HG03159 (cell line): ENCODE results near the gene ANKFN1.

Experiments
- ATAC-seq: cut with Tn5 transposase; IDR thresholded peaks from one replicate; pipeline ENCODE4 v1.9.1; 2021; ENCODE audit warnings: mild to moderate bottlenecking, moderate library complexity; ENCODE audit not compliant: unreplicated experiment

The ANKFN1 gene

DNA sequence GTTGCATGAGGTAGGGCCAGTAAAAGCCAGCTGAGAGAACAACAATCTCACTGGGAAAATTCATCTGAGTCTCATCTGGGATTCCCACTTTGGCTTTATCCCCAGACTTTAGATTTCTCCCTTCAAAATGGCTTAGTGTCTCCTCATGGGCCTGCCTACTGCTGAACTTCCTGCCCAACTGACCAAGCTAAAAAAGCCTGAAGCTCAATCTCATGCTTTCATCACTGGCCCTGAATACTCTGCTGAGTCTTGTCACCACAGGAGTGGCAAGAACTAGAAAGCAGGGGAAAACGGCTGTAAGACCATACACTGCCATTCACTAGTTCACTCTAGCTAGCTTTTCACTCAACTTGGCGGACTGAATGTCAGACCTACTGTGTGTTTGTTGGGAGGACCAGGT is 343.9 kb downstream of the ANKFN1 start:
- ATAC-seq: no peak

GRCh38 chr17:56499799-56500388 is 346.6 kb downstream of the ANKFN1 start:
- ATAC-seq: no peak

GRCh38 chr17:56502120-56502654 is 348.9 kb downstream of the ANKFN1 start:
- ATAC-seq: no peak

- no peak for ATAC-seq
Measured at GRCh38 chr17:56505154-56505756, 352.0 kb downstream of the ANKFN1 start.

DNA sequence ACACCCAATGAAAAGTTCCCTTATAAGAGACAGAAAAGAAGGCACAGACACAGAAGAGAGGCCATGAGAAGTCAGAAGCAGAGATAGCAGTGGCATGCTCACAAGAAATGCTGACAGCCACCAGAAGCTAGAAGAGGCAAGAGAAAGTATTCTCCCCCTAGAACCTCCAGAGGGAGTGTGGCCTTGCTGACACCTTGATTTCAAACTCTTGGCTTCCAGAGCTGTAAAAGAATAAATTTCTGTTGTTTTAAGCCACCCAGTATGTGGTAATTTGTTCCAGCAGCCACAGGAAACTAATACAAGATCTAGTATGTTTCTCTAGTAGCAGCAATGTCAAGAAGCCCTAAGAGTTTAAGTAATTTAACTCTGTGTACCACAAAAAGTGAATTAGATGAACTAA is 353.1 kb downstream of the ANKFN1 start:
- no peak for ATAC-seq

- ATAC-seq: no peak
Measured at GRCh38 chr17:56510554-56511342, 357.5 kb downstream of the ANKFN1 start.

GRCh38 chr17:56514264-56514663 is 361.0 kb downstream of the ANKFN1 start:
- ATAC-seq: no peak

DNA sequence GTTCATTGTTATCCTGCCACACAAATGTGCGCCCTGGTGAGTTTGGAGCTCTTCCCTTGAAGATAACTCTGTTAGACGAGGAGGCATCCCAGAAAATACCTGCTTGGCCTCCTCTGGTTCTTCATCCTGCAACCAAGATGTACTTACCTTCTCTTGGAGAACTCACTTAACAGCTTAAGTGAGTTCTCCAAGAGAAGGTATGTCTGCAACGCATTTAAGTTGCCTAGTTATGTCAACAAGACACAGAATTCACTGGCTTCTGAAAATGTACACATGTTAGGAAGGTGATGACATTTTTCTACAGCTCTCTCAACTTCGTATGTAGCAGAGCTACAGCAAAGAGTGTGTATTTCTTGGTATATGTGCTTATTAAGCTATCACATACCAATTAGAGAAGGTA is 361.6 kb downstream of the ANKFN1 start:
- ATAC-seq: no peak

DNA sequence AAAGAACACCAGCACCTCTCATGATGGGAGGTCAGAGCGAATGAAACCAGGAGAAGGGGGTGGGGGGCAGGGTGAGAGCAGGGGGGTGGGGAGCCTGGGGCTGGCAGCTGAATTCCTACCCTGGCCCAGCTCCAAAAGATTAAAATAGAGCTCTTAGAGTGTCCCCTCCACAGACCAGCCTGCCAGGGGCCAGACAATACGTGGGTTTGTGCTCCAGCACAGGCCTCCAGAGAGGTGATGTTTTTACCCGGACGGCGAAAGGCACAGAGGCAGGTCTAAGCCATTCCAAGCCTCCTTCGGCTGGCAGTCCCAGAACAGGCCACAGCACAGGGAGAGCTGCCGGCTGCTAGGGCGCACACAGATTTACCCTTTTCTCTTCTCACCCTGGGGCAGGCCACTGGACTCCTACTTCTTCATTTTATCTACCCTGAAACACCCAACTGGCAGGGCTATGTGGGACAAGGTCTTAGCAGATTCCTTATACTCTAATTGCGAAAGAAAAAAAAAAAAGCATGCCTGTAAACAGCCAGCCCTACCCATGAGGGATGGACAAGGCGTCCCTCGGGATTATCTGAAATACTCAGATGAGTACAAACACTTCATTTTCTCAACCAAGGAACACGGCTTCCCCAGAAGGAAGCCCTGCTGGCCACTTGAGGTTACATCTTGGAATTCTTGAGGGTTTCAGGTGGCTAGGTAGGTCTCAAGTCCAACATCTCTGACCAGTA is 368.3 kb downstream of the ANKFN1 start:
- ATAC-seq: no peak

DNA sequence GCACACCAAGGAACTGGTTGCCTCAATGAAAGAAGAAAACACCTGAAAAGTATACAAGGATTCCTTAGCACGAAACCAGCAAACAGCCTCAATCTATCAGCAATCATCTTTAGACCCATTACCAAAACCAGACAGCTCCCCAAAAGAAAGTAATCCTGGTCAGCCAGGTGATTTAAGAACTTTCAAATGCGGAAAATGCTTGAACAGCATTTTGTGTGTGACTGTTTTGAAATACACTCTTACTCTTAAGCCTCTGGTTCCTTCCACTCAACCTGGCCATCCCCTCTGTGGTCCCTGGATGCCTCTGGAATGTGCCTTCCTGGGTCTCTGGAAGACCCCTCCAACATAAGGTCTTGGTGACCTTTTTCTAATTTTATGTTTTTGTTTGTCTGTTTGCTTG is 369.8 kb downstream of the ANKFN1 start:
- no peak for ATAC-seq

DNA sequence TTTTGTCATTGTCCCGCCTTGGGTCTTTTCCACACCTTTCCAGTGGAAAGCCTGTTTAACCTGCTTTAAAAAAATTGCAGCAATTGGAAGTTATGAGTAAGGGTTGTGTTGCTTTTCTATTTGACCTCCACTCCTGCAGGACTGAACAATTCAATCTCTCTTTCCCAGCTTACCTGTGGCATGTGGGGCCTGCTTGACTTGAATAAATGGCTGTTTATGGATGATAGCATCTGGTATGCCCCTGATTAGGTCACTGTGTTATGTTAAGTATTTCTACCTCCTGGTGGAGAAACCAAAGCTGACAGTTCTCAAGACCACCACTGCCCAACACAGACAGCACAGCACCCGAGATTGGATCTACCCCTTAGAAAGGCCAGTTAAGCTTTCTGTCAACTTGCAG is 375.4 kb downstream of the ANKFN1 start:
- ATAC-seq: no peak

GRCh38 chr17:56532926-56533325 is 379.7 kb downstream of the ANKFN1 start:
- no peak for ATAC-seq

DNA sequence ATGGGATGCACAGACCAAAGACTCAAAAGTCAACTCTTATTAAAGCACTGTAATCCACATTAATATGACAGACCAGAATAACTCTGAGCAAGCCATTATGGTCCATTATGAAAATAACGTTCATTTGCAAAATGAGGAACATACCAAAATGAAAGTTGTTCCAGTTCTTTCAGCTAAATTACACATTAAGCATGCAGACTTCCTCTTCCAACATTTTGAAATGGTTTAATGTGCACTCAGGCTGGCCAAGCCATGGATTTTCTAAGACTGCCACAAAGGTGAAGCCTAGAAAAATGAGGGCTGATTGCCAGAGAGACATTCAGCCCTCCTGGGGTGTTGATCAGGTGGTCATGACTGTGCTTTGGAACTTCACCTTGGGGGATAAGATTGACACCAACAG is 383.5 kb downstream of the ANKFN1 start:
- ATAC-seq: no peak

DNA sequence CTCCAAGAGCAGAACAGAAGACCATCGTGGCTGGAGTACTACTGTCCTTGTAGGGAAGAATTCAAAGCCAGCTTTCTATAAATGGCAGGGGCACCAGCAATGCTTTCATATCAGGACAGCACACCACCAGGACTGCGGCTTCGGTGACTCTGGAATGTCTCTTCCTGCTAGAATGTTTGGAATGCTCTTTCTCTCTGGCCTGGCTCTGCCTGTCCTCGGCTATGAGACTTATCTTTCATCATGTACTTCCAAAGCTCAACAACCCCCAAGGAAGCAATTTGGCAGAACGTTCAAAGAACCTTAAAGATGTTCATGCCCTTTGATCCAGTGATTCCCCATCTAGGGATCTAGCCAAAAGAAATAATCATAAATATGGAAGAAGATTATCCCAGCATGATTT is 387.6 kb downstream of the ANKFN1 start:
- no peak for ATAC-seq

DNA sequence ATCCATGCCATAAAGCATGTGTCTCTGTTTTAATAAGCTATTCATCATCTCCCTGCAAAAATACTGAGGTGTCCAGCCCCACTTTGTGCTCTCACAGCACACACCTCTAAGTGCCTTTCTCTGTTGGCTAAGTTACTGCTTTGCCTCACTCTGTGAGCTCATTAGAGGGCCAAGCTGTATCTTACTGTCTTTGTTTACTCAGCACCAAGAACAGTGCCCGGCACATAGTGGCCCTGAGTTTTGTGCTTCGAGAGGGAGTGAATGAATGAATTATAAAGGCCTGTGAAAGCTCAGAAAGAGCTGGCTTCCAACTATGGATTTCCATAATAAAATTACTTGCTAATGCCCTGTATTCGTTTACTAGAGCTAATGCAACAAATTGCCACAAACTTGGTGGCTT is 390.0 kb downstream of the ANKFN1 start:
- no peak for ATAC-seq

- no peak for ATAC-seq
Measured at GRCh38 chr17:56545106-56545505, 391.8 kb downstream of the ANKFN1 start.

GRCh38 chr17:56545930-56546329 is 392.7 kb downstream of the ANKFN1 start:
- ATAC-seq: no peak

- ATAC-seq: no peak
Measured at GRCh38 chr17:56548661-56549060, 395.4 kb downstream of the ANKFN1 start.

DNA sequence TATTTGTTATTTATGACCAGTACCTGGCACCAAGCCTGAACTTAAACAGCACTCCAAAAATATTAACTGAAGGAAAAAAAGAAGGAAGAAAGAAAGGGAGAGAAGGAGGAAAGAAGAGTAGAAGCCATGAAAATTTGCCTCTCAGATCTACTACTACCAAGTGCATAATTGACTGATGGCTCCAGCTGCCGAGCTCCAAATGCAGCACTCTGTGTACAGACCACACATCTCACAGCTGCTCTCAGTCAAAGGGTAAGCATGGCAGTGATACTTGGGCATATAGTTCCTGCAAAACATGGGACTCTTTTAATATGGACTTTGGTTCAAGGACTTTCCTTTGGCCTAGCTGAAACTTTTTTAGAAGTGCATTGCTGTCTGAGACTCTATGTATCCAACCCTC is 396.2 kb downstream of the ANKFN1 start:
- no peak for ATAC-seq

- no peak for ATAC-seq
Measured at GRCh38 chr17:56557682-56558081, 404.4 kb downstream of the ANKFN1 start.

- no peak for ATAC-seq
Measured at GRCh38 chr17:56558088-56558487, 404.8 kb downstream of the ANKFN1 start.
